Activated CD4-positive, alpha-beta T cell treated with anti-CD3 and anti-CD28 coated beads for 24 hours (primary cell): Measurements from ENCODE around the gene RDH13.
"Not testable (repeated sequence)": the region's sequence is repeated elsewhere in the genome, so short reads cannot be mapped to it uniquely, and the experiment has no call there.

Experiments used
- DNase-seq, 2 donors: peaks; one replicate each; pipeline ENCODE4 v3.0.0-alpha.2; 2020; ENCODE audit warnings: low read depth in 2 of 2

The RDH13 gene

GRCh38 chr19:55077106-55077505 is 14.2 kb upstream of the RDH13 start:
- no peak for DNase-seq

GRCh38 chr19:55076321-55076720 is 13.4 kb upstream of the RDH13 start:
- DNase-seq: no peak

- no peak for DNase-seq
Measured at GRCh38 chr19:55075371-55075998, 12.5 kb upstream of the RDH13 start, which contains the start of gene EPS8L1. Gene EPS8L1, plus strand, starts transcription at chr19:55075869. Its CDS starts 576 bp downstream, at chr19:55076445.

GRCh38 chr19:55071913-55072312 is 9.0 kb upstream of the RDH13 start:
- DNase-seq: no peak

GRCh38 chr19:55071129-55071502 is 8.2 kb upstream of the RDH13 start:
- no peak for DNase-seq

- no peak for DNase-seq
Measured at GRCh38 chr19:55070466-55071128, 7.6 kb upstream of the RDH13 start.

- no peak for DNase-seq
Measured at GRCh38 chr19:55069865-55070197, 6.9 kb upstream of the RDH13 start.

GRCh38 chr19:55068950-55069864 is 6.3 kb upstream of the RDH13 start:
- no peak for DNase-seq

- no peak for DNase-seq
Measured at GRCh38 chr19:55067869-55068268, 4.9 kb upstream of the RDH13 start.

GRCh38 chr19:55066107-55066709 is 3.3 kb upstream of the RDH13 start:
- DNase-seq: no peak

GRCh38 chr19:55065516-55065915 is 2.6 kb upstream of the RDH13 start:
- DNase-seq: not testable (repeated sequence)

- DNase-seq: no peak
Measured at GRCh38 chr19:55063492-55063843, 520 bp upstream of the RDH13 start.

GRCh38 chr19:55060287-55060686 is 2.7 kb downstream of the RDH13 start:
- not testable (repeated sequence) for DNase-seq

- no peak for DNase-seq
Measured at GRCh38 chr19:55058781-55059610, 4.0 kb downstream of the RDH13 start.

GRCh38 chr19:55056827-55057226 is 6.1 kb downstream of the RDH13 start:
- DNase-seq: no peak

- DNase-seq: no peak
Measured at GRCh38 chr19:55053735-55054134, 9.2 kb downstream of the RDH13 start.

- DNase-seq: no peak
Measured at GRCh38 chr19:55050749-55051532, 12.0 kb downstream of the RDH13 start.

GRCh38 chr19:55048446-55048845 is 14.5 kb downstream of the RDH13 start:
- DNase-seq: no peak

GRCh38 chr19:55047951-55048350 is 15.0 kb downstream of the RDH13 start:
- no peak for DNase-seq

- no peak for DNase-seq
Measured at GRCh38 chr19:55046975-55047622, 15.8 kb downstream of the RDH13 start.
